A673 (cell line): ENCODE results near the gene ASB3. TPM values are rescaled to one million over a fixed set of nuclear protein-coding genes. Genes with fewer than 3 reads are reported as not detected.

Experiments used
- BruUV-seq: library from RNA; stranded (reverse); fragments of 400-500 nt; replicated peaks from 2 replicates; lab custom pipeline; 2021; lab: Mats Ljungman, UMichigan
- CTCF ChIA-PET: fragments of 300-600 bp; sonication (Branson Sonifier 250); formaldehyde crosslinking; loops from one replicate; lab custom pipeline; 2022; ENCODE audit warnings: antibody characterized with exemption; lab: Charles Lee
- POLR2A ChIA-PET: fragments of 300-600 bp; sonication (Branson Sonifier 250); formaldehyde crosslinking; loops from one replicate; lab custom pipeline; 2022; ENCODE audit warnings: antibody characterized with exemption; ENCODE audit not compliant: low non-redundant PET; lab: Charles Lee
- DNase-seq: peaks from one replicate; pipeline ENCODE4 v3.0.0-alpha.2; 2015; ENCODE audit warnings: low spot score
- H3K27ac ChIP-seq: fragments of 200-600 bp; sonication (generic); 2 replicates; pipeline ENCODE4 v1.5.1; 2016; ENCODE audit warnings: mixed run types, low read depth, mild to moderate bottlenecking, mixed read lengths, antibody characterized with exemption, low read length; ENCODE audit not compliant: poor library complexity, severe bottlenecking
- H3K27me3 ChIP-seq: fragments of 200-600 bp; sonication (generic); replicated peaks from 2 replicates; pipeline ENCODE4 v1.6.1; 2017; ENCODE audit warnings: mixed run types, low read depth, mild to moderate bottlenecking, mixed read lengths, antibody characterized with exemption, low read length; ENCODE audit not compliant: insufficient read depth, poor library complexity
- H3K36me3 ChIP-seq: fragments of 200-600 bp; sonication (generic); 2 replicates; pipeline ENCODE4 v1.6.1; 2016; ENCODE audit warnings: mixed run types, mild to moderate bottlenecking, mixed read lengths, antibody characterized with exemption, low read length; ENCODE audit not compliant: insufficient read depth, poor library complexity, severe bottlenecking
- H3K4me1 ChIP-seq: fragments of 200-600 bp; sonication (generic); 2 replicates; pipeline ENCODE4 v1.6.1; 2017; ENCODE audit warnings: mixed run types, mild to moderate bottlenecking, mixed read lengths, antibody characterized with exemption, low read length; ENCODE audit not compliant: insufficient read depth, poor library complexity, severe bottlenecking
- H3K4me3 ChIP-seq: fragments of 200-600 bp; sonication (generic); 2 replicates; pipeline ENCODE4 v1.5.1; 2016; ENCODE audit warnings: low read depth, mixed run types, mild to moderate bottlenecking, mixed read lengths, low read length; ENCODE audit not compliant: poor library complexity, severe bottlenecking
- H3K9me3 ChIP-seq: fragments of 200-600 bp; sonication (generic); 2 replicates; pipeline ENCODE4 v1.6.1; 2016; ENCODE audit warnings: mixed run types, low read depth, mild to moderate bottlenecking, mixed read lengths, antibody characterized with exemption, low read length; ENCODE audit not compliant: poor library complexity, severe bottlenecking
- CTCF ChIP-seq: fragments of 300-800, 200-600 bp; sonication (generic); conservative IDR thresholded peaks from 2 replicates; pipeline ENCODE4 v1.5.1; 2017; ENCODE audit warnings: low read depth, mild to moderate bottlenecking, antibody characterized with exemption, low read length, moderate library complexity, mixed read lengths
- EZH2 ChIP-seq: fragments of 200-600 bp; sonication (generic); IDR thresholded peaks from 2 replicates; pipeline ENCODE4 v1.6.1; 2017; ENCODE audit warnings: borderline replicate concordance, low read depth, mild to moderate bottlenecking, mixed read lengths, antibody characterized with exemption, low read length; ENCODE audit not compliant: poor library complexity, severe bottlenecking
- intact Hi-C: fragments of 100-400 bp; cut with micrococcal nuclease; formaldehyde crosslinking; loops from one replicate; pipeline ENCODE4 v1.10.0; 2022; ENCODE audit not compliant: unreplicated experiment
- total RNA-seq: library from RNA; stranded (reverse); gene quantifications from 2 replicates; pipeline ENCODE4 v1.2.3, GENCODE V29; 2021

Gene ASB3
- total RNA-seq, 1 experiment from 2014 or later: 18.7 TPM

GRCh38 chr2:53828331-53828730, 41.6 kb upstream of the ASB3 start:
- intact Hi-C loops: loop anchor here (10.0 kb wide), 1 partner anchor 404 kb away; no protein-coding TSS in a partner anchor
- no peaks in the 10 kb centered on the region for H3K4me1 ChIP-seq
- H3K27me3 ChIP-seq: no peaks in the 10 kb centered on the region
- ChIA-PET POLR2A (no interaction called here), CTCF (no interaction called here)
- no TSS peak for BruUV-seq
- DNase-seq: no peak
- no peaks in the 10 kb centered on the region for H3K9me3 ChIP-seq
- no peak for TF ChIP-seq CTCF
- TF ChIP-seq EZH2: no peak
- no peaks in the 10 kb centered on the region for H3K36me3 ChIP-seq
- H3K4me3 ChIP-seq: no peak overlapping the region
- H3K27ac ChIP-seq: no peak overlapping the region

- no TSS peak for BruUV-seq
- Histone ChIP-seq H3K4me1 (no peaks in the 10 kb centered on the region), H3K9me3 (no peaks in the 10 kb centered on the region), H3K36me3 (no peaks in the 10 kb centered on the region), H3K27ac (no peak overlapping the region), H3K27me3 (no peaks in the 10 kb centered on the region), H3K4me3 (no peak overlapping the region)
- no peak for TF ChIP-seq EZH2
- no peak for TF ChIP-seq CTCF
- no peak for DNase-seq
- CTCF ChIA-PET: no interaction called here
- intact Hi-C loops: loop anchor here (10.0 kb wide), 1 partner anchor 403 kb away; no protein-coding TSS in a partner anchor
- POLR2A ChIA-PET: no interaction called here
These were observed 40.8 kb upstream of the ASB3 start for GRCh38 chr2:53827398-53828175.

GRCh38 chr2:53826587-53827397, 40.0 kb upstream of the ASB3 start:
- BruUV-seq: no TSS peak
- intact Hi-C loops: loop anchor here (10.0 kb wide), 1 partner anchor 402 kb away; no protein-coding TSS in a partner anchor
- Histone ChIP-seq H3K4me1 (no peaks in the 10 kb centered on the region), H3K27ac (no peak overlapping the region), H3K9me3 (no peaks in the 10 kb centered on the region), H3K36me3 (no peaks in the 10 kb centered on the region), H3K27me3 (no peaks in the 10 kb centered on the region), H3K4me3 (no peak overlapping the region)
- POLR2A ChIA-PET: no interaction called here
- CTCF ChIA-PET: no interaction called here
- no peak for TF ChIP-seq CTCF
- no peak for TF ChIP-seq EZH2
- DNase-seq: no peak
